Measurements from ENCODE around the gene MORN5.

GRCh38 chr9:122218071-122218934 lies 58.6 kb downstream of the MORN5 start:
- TF ChIP-seq OSR1 (CRISPR knock-in tag; IDR thresholded peaks at IDR 0.05) (no peak), BACH2 (CRISPR knock-in tag; IDR thresholded peaks at IDR 0.05; ENCODE audit: borderline replicate concordance) (no peak), RARB (CRISPR knock-in tag; IDR thresholded peaks at IDR 0.05) (no peak), ZFP3 (CRISPR knock-in tag; IDR thresholded peaks at IDR 0.05) (no peak), ARNTL (CRISPR knock-in tag; IDR thresholded peaks at IDR 0.05; ENCODE audit: borderline replicate concordance, low read depth) (no peak), ISL1 (CRISPR knock-in tag; IDR thresholded peaks at IDR 0.05) (no peak), PATZ1 (CRISPR knock-in tag; IDR thresholded peaks at IDR 0.05; ENCODE audit: borderline replicate concordance) (no peak), TSHZ2 (CRISPR knock-in tag; IDR thresholded peaks at IDR 0.05) (no peak), ZNF70 (CRISPR knock-in tag; IDR thresholded peaks at IDR 0.05) (no peak), CREB5 (CRISPR knock-in tag; IDR thresholded peaks at IDR 0.05; ENCODE audit: low read depth) (no peak)

Data from SK-N-SH treated with all-trans-retinoic acid at 6 μM for 48 hours (cell line).